Measurements from ENCODE around the gene VPS37C. TPM values are rescaled to one million over a fixed set of nuclear protein-coding genes. Genes with fewer than 3 reads are reported as not detected.

VPS37C gene
- total RNA-seq, 2 experiments from 2014 or later: 5.4 to 5.6 TPM

GRCh38 chr11:61087426-61088119 is 73.7 kb downstream of the VPS37C start:
- H3K4me1 Mint-ChIP-seq: peaks cover 35% of the 10 kb centered on the region
- H3K36me3 Mint-ChIP-seq: peaks cover 3% of the 10 kb centered on the region
- H3K27ac Mint-ChIP-seq: no peak overlapping the region
- H3K27me3 Mint-ChIP-seq: no peaks in the 10 kb centered on the region
- H3K9me3 Mint-ChIP-seq (ENCODE audit: low read depth): peaks cover 2% of the 10 kb centered on the region
- no peak overlapping the region for H3K4me3 Mint-ChIP-seq
- no peak for ATAC-seq
- CTCF ChIA-PET: interaction anchor here (0.9 to 2.0 kb wide), 6 partner anchors 11 to 116 kb away, joined by 3 to 5 read pairs (median 4); partner anchors contain the start of gene CD6
- no peak for DNase-seq

GRCh38 chr11:61083601-61084147 is 77.6 kb downstream of the VPS37C start:
- Mint-ChIP-seq H3K27ac (peak overlapping the region; percentile 98), H3K4me1 (peaks cover 51% of the 10 kb centered on the region), H3K27me3 (no peaks in the 10 kb centered on the region), H3K9me3 (ENCODE audit: low read depth) (peaks cover 2% of the 10 kb centered on the region), H3K36me3 (peaks cover 3% of the 10 kb centered on the region), H3K4me3 (peak overlapping the region; percentile 50)
- peak; percentile 69 for ATAC-seq
- DNase-seq: peak; percentile 87
- CTCF ChIA-PET: interaction anchor here (0.7 to 4.5 kb wide), 13 partner anchors 9 to 105 kb away, joined by 3 to 29 read pairs (median 4); partner anchors contain the start of gene CD5

GRCh38 chr11:61082931-61083531 is 78.2 kb downstream of the VPS37C start:
- peak overlapping the region; percentile 98 for H3K27ac Mint-ChIP-seq
- H3K9me3 Mint-ChIP-seq (ENCODE audit: low read depth): peaks cover 2% of the 10 kb centered on the region
- H3K4me3 Mint-ChIP-seq: peak overlapping the region; percentile 50
- H3K27me3 Mint-ChIP-seq: no peaks in the 10 kb centered on the region
- no peak for DNase-seq
- CTCF ChIA-PET: interaction anchor here (0.7 to 4.5 kb wide), 14 partner anchors 9 to 105 kb away, joined by 3 to 29 read pairs (median 4); partner anchors contain the start of gene CD5
- ATAC-seq: peak; percentile 44
- H3K36me3 Mint-ChIP-seq: peaks cover 3% of the 10 kb centered on the region
- peaks cover 55% of the 10 kb centered on the region for H3K4me1 Mint-ChIP-seq

DNA sequence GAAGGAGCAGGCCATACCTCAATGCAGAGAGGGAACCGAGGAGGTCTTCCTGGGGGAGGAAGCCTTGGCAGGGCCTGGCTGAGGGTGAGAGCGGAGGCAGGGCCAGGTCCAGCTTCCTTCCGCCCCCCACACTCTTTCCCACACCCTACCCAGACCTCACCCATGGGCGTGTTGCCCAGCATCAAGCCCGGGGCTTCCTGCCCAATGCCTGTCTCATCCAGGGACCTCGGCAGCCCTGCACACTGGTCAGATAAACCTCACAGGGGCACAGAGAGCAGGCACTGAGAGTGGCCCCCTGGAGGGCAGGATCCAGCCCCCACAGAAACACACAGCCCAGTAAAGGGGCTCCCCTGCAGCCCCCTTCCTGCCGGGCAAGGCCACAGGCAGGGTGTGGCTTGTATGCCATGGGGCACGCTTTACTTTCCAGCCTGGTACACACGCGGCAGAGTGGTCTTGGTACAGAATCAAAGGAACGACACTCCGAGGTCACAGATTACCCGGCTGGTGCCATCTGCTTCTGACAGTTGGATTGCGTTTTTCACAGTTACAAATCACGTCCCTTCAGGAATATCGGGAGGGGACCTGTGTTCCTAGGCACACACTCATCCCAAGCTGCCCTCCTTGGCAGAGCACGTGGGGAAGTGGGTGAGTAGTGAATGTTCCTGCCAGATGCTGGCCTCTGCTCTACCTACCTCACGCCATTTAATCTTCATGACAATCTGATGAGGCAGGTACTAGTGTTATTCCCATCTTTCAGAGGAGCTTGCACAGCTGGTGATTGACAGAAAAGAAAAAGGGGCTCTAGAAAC is 79.0 kb downstream of the VPS37C start:
- Mint-ChIP-seq H3K27ac (peak overlapping the region; percentile 98), H3K4me3 (peak overlapping the region; percentile 50), H3K36me3 (peaks cover 3% of the 10 kb centered on the region), H3K9me3 (ENCODE audit: low read depth) (peaks cover 2% of the 10 kb centered on the region), H3K4me1 (peaks cover 63% of the 10 kb centered on the region), H3K27me3 (no peaks in the 10 kb centered on the region)
- ATAC-seq: no peak
- CTCF ChIA-PET: interaction anchor here (0.9 to 4.5 kb wide), 12 partner anchors 12 to 105 kb away, joined by 3 to 29 read pairs (median 8); no protein-coding TSS in a partner anchor
- DNase-seq: no peak

DNA sequence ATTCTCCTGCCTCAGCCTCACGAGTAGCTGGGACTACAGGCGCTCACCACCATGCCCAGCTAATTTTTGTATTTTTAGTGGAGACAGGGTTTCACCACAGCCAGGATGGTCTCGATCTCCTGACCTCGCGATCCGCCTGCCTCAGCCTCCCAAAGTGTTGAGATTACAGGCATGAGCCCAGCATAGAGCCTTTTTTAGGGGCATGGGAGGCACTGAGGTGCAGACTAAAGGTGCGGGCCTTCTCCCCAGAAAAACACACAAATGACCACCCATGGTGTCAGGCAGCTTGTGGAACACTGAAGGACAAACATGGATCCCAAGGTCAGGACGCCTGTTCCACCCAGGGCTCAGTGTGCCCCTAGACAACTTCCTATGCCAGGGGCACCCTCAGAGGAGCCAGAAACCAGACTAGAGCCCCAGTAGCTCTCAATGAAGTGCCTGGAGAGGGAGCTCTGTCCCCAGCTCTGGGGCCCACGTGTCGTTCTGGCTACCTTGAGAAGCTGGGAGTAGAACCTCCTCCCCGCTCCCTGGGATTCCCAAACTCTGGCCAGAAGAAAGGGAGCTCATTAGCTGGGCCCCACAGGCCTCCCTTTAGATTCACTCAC is 80.1 kb downstream of the VPS37C start:
- no peak for ATAC-seq
- Mint-ChIP-seq H3K27ac (peak overlapping the region; percentile 98), H3K27me3 (no peaks in the 10 kb centered on the region), H3K9me3 (ENCODE audit: low read depth) (peaks cover 2% of the 10 kb centered on the region), H3K4me3 (peak overlapping the region; percentile 68), H3K36me3 (peaks cover 6% of the 10 kb centered on the region), H3K4me1 (peaks cover 73% of the 10 kb centered on the region)
- CTCF ChIA-PET: interaction anchor here (0.6 to 4.5 kb wide), 26 partner anchors 11 to 106 kb away, joined by 3 to 29 read pairs (median 4); partner anchors contain the start of gene CD5
- DNase-seq: no peak

DNA sequence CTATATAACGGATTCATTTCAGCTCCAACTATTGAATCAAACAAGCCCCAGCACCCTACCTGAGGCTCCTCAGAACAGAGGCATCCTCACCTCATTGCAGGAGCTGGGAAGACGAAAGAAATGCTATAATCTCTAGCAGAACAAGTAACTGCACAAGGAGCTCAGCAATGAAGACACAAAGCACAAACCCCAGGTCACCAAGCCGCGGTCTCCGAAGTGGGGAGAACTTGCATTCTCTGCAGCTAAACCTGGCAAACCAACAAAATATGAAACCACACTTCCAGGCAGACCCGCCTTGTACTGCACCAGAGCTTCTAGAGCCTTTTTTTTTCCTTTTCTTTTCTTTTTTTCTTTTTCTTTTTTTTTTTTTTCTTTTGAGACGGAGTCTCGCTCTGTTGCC is 80.7 kb downstream of the VPS37C start:
- no peaks in the 10 kb centered on the region for H3K27me3 Mint-ChIP-seq
- H3K36me3 Mint-ChIP-seq: peaks cover 6% of the 10 kb centered on the region
- peak overlapping the region; percentile 98 for H3K27ac Mint-ChIP-seq
- H3K4me3 Mint-ChIP-seq: peak overlapping the region; percentile 68
- DNase-seq (peak; percentile 79), ATAC-seq (peak; percentile 11)
- peaks cover 2% of the 10 kb centered on the region for H3K9me3 Mint-ChIP-seq (ENCODE audit: low read depth)
- peaks cover 77% of the 10 kb centered on the region for H3K4me1 Mint-ChIP-seq
- CTCF ChIA-PET: interaction anchor here (0.6 to 4.5 kb wide), 23 partner anchors 10 to 104 kb away, joined by 3 to 29 read pairs (median 5); partner anchors contain the start of gene CD5

Other genes with a start within 250 kb of the VPS37C start
- 100 to 1,000 TPM; 106 to 121 TPM for gene TMEM109, start 247.3 kb downstream of the VPS37C start, total RNA-seq
- gene TMEM132A, start 237.0 kb downstream of the VPS37C start, total RNA-seq: under 1 TPM; 0.52 to 0.93 TPM
- gene SLC15A3, start 209.2 kb downstream of the VPS37C start, total RNA-seq: under 1 TPM; 0.30 to 0.96 TPM
- 100 to 1,000 TPM; 152 to 181 TPM for gene CD6, start 189.7 kb downstream of the VPS37C start, total RNA-seq
- 100 to 1,000 TPM; 134 to 152 TPM for gene CD5, start 58.9 kb downstream of the VPS37C start, total RNA-seq
- gene PGA3, start 42.1 kb upstream of the VPS37C start, total RNA-seq: not detected
- not detected for gene PGA4, start 60.9 kb upstream of the VPS37C start, total RNA-seq
- not detected for gene PGA5, start 79.7 kb upstream of the VPS37C start, total RNA-seq
- 1 to 10 TPM; 3.8 to 3.9 TPM for gene VWCE, start 133.9 kb upstream of the VPS37C start, total RNA-seq
- 100 to 1,000 TPM; 189 to 258 TPM for gene DDB1, start 171.7 kb upstream of the VPS37C start, total RNA-seq
- 10 to 100 TPM; 36.9 to 42.3 TPM for gene TKFC, start 171.8 kb upstream of the VPS37C start, total RNA-seq
- gene CYB561A3, start 200.5 kb upstream of the VPS37C start, total RNA-seq: 10 to 100 TPM; 43.9 to 51.2 TPM
- gene TMEM138, start 200.9 kb upstream of the VPS37C start, total RNA-seq: 10 to 100 TPM; 48.3 to 60.6 TPM
- gene TMEM216, start 231.2 kb upstream of the VPS37C start, total RNA-seq: 10 to 100 TPM in 1 of 2 experiments, 1 to 10 TPM in 1; 7.8 to 15.3 TPM

All from activated CD8-positive, alpha-beta memory T cell treated with anti-CD3 and anti-CD28 coated beads, Interleukin-2, amount 10 ng/mL, durations not matched to agents 7 days and 5 days (primary cell).